ENCODE results near the gene PCDHGA4. TPM values are rescaled to one million over a fixed set of nuclear protein-coding genes. Genes with fewer than 3 reads are reported as not detected.

Gene PCDHGA4
- total and polyA plus RNA-seq, 2 of the 13 experiments (the other 11 are each of a cell fraction or from before 2014, with no cell fraction given) = 0.49 to 0.58 TPM

- no peak for TF ChIP-seq ZNF776 (CRISPR knock-in tag; IDR thresholded peaks at IDR 0.05)
- no peak for TF ChIP-seq ZNF160 (CRISPR knock-in tag; IDR thresholded peaks at IDR 0.05)
- TF ChIP-seq ZBTB40 (IDR thresholded peaks at IDR 0.05) = no peak
- TF ChIP-seq ZBTB40 (CRISPR knock-in tag; IDR thresholded peaks at IDR 0.05) = no peak
These were observed 820 bp downstream of the PCDHGA4 start (continued) for GRCh38 chr5:141355641-141356040.

DNA sequence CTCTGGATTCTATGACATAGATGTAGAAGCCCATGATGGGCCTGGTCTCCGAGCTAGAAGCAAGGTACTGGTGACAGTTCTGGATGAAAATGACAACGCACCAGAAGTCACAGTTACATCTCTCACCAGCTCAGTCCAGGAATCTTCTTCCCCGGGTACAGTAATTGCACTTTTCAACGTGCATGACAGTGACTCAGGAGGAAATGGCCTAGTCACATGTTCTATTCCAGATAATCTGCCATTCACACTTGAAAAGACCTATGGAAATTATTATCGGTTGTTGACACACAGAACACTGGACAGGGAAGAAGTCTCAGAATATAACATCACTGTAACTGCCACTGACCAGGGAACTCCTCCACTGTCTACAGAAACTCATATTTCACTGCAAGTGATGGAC lies 1.3 kb downstream of the PCDHGA4 start:
- no peaks in the 10 kb centered on the region for H4K20me1 ChIP-seq (ENCODE audit: insufficient read depth, low read length)
- no peak overlapping the region for H3K4me2 ChIP-seq (ENCODE audit: low read depth, low read length)
- ATAC-seq (no peak), DNase-seq (ENCODE audit: low spot score) (no peak), FAIRE-seq (no peak)
- H3K79me2 ChIP-seq (ENCODE audit: insufficient read depth, low read length) = no peaks in the 10 kb centered on the region
- no peaks in the 10 kb centered on the region for H3K27me3 ChIP-seq (ENCODE audit: control insufficient read depth in 1 of 2, insufficient read depth in 2 of 2, low read length in 2 of 2)
- H3K9me3 ChIP-seq (ENCODE audit: low read length) = peaks cover 26% of the 10 kb centered on the region
- H3K27ac ChIP-seq (ENCODE audit: extremely low read length, insufficient read depth, low read length) = no peak overlapping the region
- 31% methylated on average over 4 of the region's 5 CpGs for WGBS (ENCODE audit: low lambda C conversion rate)
- CTCF ChIA-PET (ENCODE audit: low intra/inter-chr PET ratio, low total read pairs) = no interaction called here
- H3K9ac ChIP-seq (ENCODE audit: insufficient read depth, low read depth, low read length) = no peak overlapping the region
- no peak overlapping the region for H3K4me3 ChIP-seq (replicated peaks in 1 of 3; ENCODE audit: insufficient read depth in 1 of 3, low read depth in 2 of 3, low read length in 3 of 3)
- H2AFZ ChIP-seq (ENCODE audit: low read length) = no peak overlapping the region
- in situ Hi-C loops (cut with HindIII; ENCODE audit: extremely low pct_ligation_motif_present, low pct_unique_long_range_greater_than_20kb) = loop anchor here (10.0 kb wide), 1 partner anchor 169 kb away; no protein-coding TSS in a partner anchor
- intact Hi-C loops (cut with micrococcal nuclease; ENCODE audit: unreplicated experiment) = loop anchor here (10.0 kb wide), 1 partner anchor 169 kb away; no protein-coding TSS in a partner anchor
- no TSS peak for BruUV-seq (replicated peaks)
- no peaks in the 10 kb centered on the region for H3K4me1 ChIP-seq (ENCODE audit: insufficient read depth, low read length)
- no peaks in the 10 kb centered on the region for H3K36me3 ChIP-seq (replicated peaks in 1 of 2; ENCODE audit: control insufficient read depth in 1 of 2, insufficient read depth in 2 of 2, low read length in 2 of 2)
- POLR2A ChIA-PET = no interaction called here
- TF ChIP-seq ZFP36 (IDR thresholded peaks at IDR 0.05; ENCODE audit: borderline replicate concordance, low read depth, low read length, partially characterized antibody) (no peak), ZNF10 (CRISPR knock-in tag; IDR thresholded peaks at IDR 0.05; ENCODE audit: borderline replicate concordance, low read depth) (no peak), ZNF501 (CRISPR knock-in tag; IDR thresholded peaks at IDR 0.05) (no peak), ZNF749 (CRISPR knock-in tag; IDR thresholded peaks at IDR 0.05; ENCODE audit: borderline replicate concordance) (no peak), ZSCAN12 (CRISPR knock-in tag; IDR thresholded peaks at IDR 0.05) (no peak), NFATC3 (CRISPR knock-in tag; IDR thresholded peaks at IDR 0.05) (no peak), ZNF232 (CRISPR knock-in tag; IDR thresholded peaks at IDR 0.05; ENCODE audit: borderline replicate concordance) (no peak), MED13 (CRISPR knock-in tag; IDR thresholded peaks at IDR 0.05) (no peak), FOXJ3 (CRISPR knock-in tag; IDR thresholded peaks at IDR 0.05; ENCODE audit: borderline replicate concordance) (no peak)
- TF ChIP-seq, protein P1, sequence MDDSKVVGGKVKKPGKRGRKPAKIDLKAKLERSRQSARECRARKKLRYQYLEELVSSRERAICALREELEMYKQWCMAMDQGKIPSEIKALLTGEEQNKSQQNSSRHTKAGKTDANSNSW (CRISPR knock-in tag; IDR thresholded peaks at IDR 0.05; ENCODE audit: borderline replicate concordance) = no peak

Measured in HepG2 (cell line).